ENCODE data around the gene PRKCZ. TPM values are rescaled to one million over a fixed set of nuclear protein-coding genes. Genes with fewer than 3 reads are reported as not detected.

Gene PRKCZ
- total and polyA plus RNA-seq, 2 of the 4 experiments (the other 2 are of a cell fraction), result 2.0 to 3.5 TPM

DNA sequence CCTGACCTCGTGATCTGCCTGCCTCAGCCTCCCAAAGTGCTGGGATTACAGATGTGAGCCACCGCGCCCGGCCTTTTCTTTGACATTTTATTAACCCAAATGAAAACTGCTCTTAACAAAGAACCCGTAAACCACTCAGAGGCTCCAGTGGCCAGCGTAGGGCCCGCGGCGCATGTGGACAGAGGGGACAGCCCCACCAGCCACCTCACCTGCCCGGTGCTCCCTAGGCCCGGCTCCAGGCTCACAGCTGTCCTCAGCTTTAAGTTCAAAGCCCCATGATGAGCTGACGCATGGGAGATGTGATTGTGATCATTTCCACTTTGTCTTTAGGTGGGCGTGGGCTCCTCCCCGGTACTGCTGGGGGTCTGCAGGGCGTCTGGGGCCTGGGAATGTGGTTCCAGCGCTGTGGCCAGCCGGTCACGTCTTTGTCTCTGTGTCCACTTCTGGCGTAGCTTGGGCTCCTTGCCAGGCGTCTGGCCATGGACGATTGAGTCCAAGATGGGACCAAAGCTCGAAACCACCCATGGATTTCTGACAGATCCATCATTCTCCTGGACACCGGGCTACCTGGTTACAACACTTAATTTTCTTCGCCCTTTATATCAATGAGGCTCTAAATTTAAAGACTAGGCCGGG lies 6.9 kb downstream of the PRKCZ start:
- Histone ChIP-seq H3K14ac (replicated peaks; ENCODE audit: low read depth, low read length) (no peak overlapping the region), H2BK20ac (ENCODE audit: low read depth, low read length) (no peak overlapping the region), H3K9me1 (ENCODE audit: insufficient read depth, low read length) (no peaks in the 10 kb centered on the region), H4K8ac (ENCODE audit: low read depth in 2 of 2, low read length in 2 of 2) (no peak overlapping the region), H3K9me3 (ENCODE audit: control insufficient read depth, insufficient read depth, low read length) (no peaks in the 10 kb centered on the region), H3K4me2 (ENCODE audit: low read depth, low read length) (no peak overlapping the region), H3K4me3 (ENCODE audit: insufficient read depth, low read depth, low read length) (no peak overlapping the region), H2BK120ac (ENCODE audit: low read depth, low read length) (no peak overlapping the region), H3K4ac (ENCODE audit: low read depth, low read length) (no peak overlapping the region), H3K9ac (ENCODE audit: low read depth, low read length) (no peak overlapping the region), H2BK15ac (ENCODE audit: low read depth, low read length) (no peak overlapping the region), H3K56ac (ENCODE audit: extremely low read depth, insufficient read depth, low read length) (no peak overlapping the region), H3K23ac (ENCODE audit: low read depth, low read length) (no peak overlapping the region), H3K27ac (ENCODE audit: insufficient read depth, low read length) (no peak overlapping the region), H2AK5ac (ENCODE audit: low read depth, low read length) (no peak overlapping the region), H4K20me1 (ENCODE audit: insufficient read depth, low read length) (no peaks in the 10 kb centered on the region), H4K91ac (ENCODE audit: insufficient read depth, low read depth, low read length) (no peak overlapping the region), H2AFZ (replicated peaks; ENCODE audit: low read length, poor library complexity) (no peak overlapping the region), H3K27me3 (ENCODE audit: control insufficient read depth, insufficient read depth, low read length) (peaks cover 9% of the 10 kb centered on the region), H4K5ac (ENCODE audit: low read depth, low read length) (no peak overlapping the region), H3K18ac (ENCODE audit: low read depth, low read length) (no peak overlapping the region), H3K79me1 (ENCODE audit: low read depth in 1 of 2, low read length in 2 of 2) (no peaks in the 10 kb centered on the region), H3K4me1 (ENCODE audit: control insufficient read depth, insufficient read depth, low read length) (no peaks in the 10 kb centered on the region), H3K36me3 (ENCODE audit: control insufficient read depth, insufficient read depth, low read length) (no peaks in the 10 kb centered on the region), H2AK9ac (replicated peaks; ENCODE audit: low read depth, low read length, poor library complexity) (no peak overlapping the region), H2BK5ac (ENCODE audit: low read depth, low read length, poor library complexity, severe bottlenecking) (no peak overlapping the region)
- in situ Hi-C loops (cut with MboI; ENCODE audit: low sequenced_read_pairs) (no loop called here), intact Hi-C loops (cut with micrococcal nuclease) (no loop called here), dilution Hi-C loops (cut with HindIII; ENCODE audit: low sequenced_read_pairs, unreplicated experiment) (no loop called here)
- ATAC-seq (ENCODE audit: low read depth) (no peak), DNase-seq (no peak)
- BruUV-seq (replicated peaks), result no TSS peak
- 84% methylated on average over 8 of the region's 25 CpGs; no CpG with 5 or more reads in 1 of the 2 experiments for WGBS, 2 experiments (ENCODE audit: extremely low coverage in 2 of 2, insufficient read length in 1 of 2)
- POLR2A ChIA-PET (ENCODE audit: unreplicated experiment), result no interaction called here
- CTCF ChIA-PET, result interaction anchor here (1.0 kb wide), 1 partner anchor 12 kb away, joined by 3 read pairs; no protein-coding TSS in a partner anchor
- TF ChIP-seq POLR2A (IDR thresholded peaks at IDR 0.05; ENCODE audit: low read depth, low read length) (no peak), CHD1 (IDR thresholded peaks at IDR 0.05; ENCODE audit: low read depth, low read length) (no peak), SMC3 (IDR thresholded peaks at IDR 0.05; ENCODE audit: low read depth, low read length) (no peak), CEBPB (IDR thresholded peaks at IDR 0.05; ENCODE audit: low read depth, low read length) (no peak), RFX5 (IDR thresholded peaks at IDR 0.05; ENCODE audit: low read depth, low read length) (no peak), MXI1 (IDR thresholded peaks at IDR 0.05; ENCODE audit: borderline replicate concordance, low read depth, low read length) (no peak), MAZ (IDR thresholded peaks at IDR 0.05; ENCODE audit: borderline replicate concordance, low read depth, low read length) (no peak), MAFK (IDR thresholded peaks at IDR 0.05; ENCODE audit: low read depth, low read length) (no peak), RAD21 (IDR thresholded peaks at IDR 0.05; ENCODE audit: low read length) (no peak), RCOR1 (IDR thresholded peaks at IDR 0.05; ENCODE audit: insufficient replicate concordance, low read length) (no peak), FOS (IDR thresholded peaks at IDR 0.05; ENCODE audit: low read depth, low read length) (no peak), BHLHE40 (IDR thresholded peaks at IDR 0.05; ENCODE audit: low read depth, low read length) (no peak), NFE2L2 (IDR thresholded peaks at IDR 0.05; ENCODE audit: low read depth, low read length) (no peak)
- TF ChIP-seq, protein P1, sequence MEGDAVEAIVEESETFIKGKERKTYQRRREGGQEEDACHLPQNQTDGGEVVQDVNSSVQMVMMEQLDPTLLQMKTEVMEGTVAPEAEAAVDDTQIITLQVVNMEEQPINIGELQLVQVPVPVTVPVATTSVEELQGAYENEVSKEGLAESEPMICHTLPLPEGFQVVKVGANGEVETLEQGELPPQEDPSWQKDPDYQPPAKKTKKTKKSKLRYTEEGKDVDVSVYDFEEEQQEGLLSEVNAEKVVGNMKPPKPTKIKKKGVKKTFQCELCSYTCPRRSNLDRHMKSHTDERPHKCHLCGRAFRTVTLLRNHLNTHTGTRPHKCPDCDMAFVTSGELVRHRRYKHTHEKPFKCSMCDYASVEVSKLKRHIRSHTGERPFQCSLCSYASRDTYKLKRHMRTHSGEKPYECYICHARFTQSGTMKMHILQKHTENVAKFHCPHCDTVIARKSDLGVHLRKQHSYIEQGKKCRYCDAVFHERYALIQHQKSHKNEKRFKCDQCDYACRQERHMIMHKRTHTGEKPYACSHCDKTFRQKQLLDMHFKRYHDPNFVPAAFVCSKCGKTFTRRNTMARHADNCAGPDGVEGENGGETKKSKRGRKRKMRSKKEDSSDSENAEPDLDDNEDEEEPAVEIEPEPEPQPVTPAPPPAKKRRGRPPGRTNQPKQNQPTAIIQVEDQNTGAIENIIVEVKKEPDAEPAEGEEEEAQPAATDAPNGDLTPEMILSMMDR (conservative IDR thresholded peaks at IDR 0.05; ENCODE audit: low read depth, low read length), result no peak
- TF ChIP-seq, protein P2, sequence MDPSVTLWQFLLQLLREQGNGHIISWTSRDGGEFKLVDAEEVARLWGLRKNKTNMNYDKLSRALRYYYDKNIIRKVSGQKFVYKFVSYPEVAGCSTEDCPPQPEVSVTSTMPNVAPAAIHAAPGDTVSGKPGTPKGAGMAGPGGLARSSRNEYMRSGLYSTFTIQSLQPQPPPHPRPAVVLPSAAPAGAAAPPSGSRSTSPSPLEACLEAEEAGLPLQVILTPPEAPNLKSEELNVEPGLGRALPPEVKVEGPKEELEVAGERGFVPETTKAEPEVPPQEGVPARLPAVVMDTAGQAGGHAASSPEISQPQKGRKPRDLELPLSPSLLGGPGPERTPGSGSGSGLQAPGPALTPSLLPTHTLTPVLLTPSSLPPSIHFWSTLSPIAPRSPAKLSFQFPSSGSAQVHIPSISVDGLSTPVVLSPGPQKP (IDR thresholded peaks at IDR 0.05; ENCODE audit: borderline replicate concordance, low read depth, low read length), result no peak
- TF ChIP-seq, protein P3, sequence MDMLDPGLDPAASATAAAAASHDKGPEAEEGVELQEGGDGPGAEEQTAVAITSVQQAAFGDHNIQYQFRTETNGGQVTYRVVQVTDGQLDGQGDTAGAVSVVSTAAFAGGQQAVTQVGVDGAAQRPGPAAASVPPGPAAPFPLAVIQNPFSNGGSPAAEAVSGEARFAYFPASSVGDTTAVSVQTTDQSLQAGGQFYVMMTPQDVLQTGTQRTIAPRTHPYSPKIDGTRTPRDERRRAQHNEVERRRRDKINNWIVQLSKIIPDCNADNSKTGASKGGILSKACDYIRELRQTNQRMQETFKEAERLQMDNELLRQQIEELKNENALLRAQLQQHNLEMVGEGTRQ (IDR thresholded peaks at IDR 0.05; ENCODE audit: low read depth, low read length), result no peak
